SIG-M5 treated with dmso at 0.1 percent for 504 hours (cell line): ENCODE measurements around the gene DEAF1.
A peak's percentile ranks its signal among the peaks of the same experiment; 100 is the strongest.

Source experiments
- DNase-seq: peaks from one replicate; lab custom pipeline; 2025; ENCODE audit not compliant: unreplicated experiment; lab: John Stamatoyannopoulos, UW

Gene DEAF1

GRCh38 chr11:721741-722345, 26.8 kb upstream of the DEAF1 start:
- peak; percentile 62 for DNase-seq

DNA sequence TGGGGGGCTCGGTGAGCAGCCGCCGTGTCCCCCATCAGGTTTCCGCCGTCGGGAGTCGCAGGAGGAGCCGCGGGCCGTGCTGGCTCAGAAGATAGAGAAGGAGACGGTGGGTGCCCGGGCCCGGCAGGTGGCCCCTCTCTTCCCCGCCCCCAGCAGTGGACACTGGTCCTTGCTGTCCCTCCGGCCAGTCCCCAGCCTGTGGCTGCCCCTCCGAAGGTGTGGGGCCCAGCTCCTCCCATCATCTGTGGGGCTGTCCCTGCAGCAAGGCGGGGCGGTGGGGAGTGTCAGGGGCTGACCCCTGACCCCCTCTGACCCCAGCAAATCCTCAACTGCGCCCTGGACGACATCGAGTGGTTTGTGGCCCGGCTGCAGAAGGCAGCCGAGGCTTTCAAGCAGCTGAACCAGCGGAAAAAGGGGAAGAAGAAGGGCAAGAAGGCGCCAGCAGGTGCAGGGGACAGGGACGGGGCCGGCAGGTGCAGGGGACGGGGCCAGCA, 26.3 kb upstream of the DEAF1 start:
- no peak for DNase-seq

DNA sequence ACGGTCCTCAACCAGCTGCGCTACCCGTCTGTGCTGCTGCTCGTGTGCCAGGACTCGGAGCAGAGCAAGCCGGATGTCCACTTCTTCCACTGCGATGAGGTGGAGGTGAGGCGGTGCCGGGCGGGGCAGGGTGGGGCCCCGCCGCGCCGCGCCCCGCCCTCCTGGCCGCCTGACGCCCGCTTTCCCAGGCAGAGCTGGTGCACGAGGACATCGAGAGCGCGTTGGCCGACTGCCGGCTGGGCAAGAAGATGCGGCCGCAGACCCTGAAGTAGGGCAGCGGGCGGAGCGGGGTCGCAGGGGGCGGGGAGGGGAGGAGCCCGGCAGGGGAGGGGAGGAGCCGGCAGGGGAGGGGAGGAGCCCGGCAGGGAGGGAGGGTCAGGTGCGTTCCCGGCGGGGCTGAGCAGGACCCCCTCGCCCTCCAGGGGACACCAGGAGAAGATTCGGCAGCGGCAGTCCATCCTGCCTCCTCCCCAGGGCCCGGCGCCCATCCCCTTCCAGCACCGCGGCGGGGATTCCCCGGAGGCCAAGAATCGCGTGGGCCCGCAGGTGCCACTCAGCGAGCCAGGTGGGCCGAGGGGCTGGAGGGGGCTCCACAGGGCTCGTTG, 25.7 kb upstream of the DEAF1 start:
- no peak for DNase-seq

- no peak for DNase-seq
Observed at GRCh38 chr11:720017-720641, 25.1 kb upstream of the DEAF1 start.

GRCh38 chr11:719214-720016, 24.4 kb upstream of the DEAF1 start:
- no peak for DNase-seq

GRCh38 chr11:714436-714835, 19.4 kb upstream of the DEAF1 start:
- no peak for DNase-seq

DNA sequence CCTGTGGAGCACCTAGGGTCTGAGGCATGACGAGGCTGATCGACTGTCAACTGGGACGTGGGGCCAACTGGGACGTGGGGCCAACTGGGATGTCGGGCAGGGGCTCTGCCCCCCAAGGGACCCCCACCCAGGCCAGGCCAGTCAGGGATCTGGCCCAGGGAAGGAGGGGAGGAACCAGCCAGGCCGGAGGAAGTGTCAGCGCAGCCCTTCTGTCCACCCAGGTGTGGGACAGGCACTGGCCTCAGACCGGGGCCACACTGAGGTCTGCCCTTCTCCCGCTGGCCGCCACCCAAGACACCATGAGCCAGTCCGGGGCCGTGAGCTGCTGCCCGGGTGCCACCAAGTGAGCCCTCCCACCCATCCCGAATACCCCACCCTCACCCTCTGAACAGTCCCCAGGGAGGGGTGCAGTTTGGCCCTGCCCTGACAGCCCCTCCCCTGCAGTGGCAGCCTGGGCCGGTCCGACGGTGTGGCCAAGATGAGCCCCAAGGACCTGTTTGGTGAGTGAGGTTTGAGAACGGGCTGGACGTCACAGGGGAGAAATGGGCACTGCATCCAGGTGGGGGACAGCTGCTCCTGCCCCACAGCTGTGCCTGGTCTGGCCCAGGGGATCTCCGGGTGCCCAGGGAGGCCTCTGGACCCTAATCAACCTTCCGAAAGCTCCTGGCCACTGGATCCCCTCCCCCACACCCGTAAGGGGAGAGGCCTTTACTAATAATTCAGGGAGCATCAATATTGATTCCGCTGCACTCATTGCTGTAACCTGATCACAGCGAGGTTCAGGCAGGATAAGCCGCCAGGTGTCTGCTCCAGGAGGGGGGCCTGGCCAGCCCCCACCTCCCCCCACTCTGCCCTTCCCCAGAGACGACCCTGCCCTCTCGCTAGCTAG, 14.3 kb upstream of the DEAF1 start:
- DNase-seq, result no peak

DNA sequence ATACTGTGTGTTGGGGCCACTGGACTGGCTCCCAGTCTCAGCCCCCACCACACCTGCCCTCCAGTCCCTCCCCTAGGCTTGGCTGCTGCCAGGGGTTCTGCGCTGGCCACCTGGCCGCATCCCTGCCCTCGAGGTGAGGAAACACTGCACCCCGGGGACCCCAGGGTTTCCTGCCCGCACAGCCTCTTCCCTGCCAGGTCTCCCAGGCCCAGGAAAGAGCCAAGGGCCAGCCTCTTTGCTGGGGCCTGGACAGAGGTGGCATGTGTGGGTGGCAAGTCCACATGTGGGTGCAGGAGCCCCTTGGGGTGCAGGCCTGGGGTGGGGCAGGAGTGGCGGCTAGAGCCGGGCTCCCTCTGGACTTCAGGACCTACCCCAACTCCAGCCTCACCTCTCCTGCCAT, 13.5 kb upstream of the DEAF1 start:
- DNase-seq, result no peak

DNA sequence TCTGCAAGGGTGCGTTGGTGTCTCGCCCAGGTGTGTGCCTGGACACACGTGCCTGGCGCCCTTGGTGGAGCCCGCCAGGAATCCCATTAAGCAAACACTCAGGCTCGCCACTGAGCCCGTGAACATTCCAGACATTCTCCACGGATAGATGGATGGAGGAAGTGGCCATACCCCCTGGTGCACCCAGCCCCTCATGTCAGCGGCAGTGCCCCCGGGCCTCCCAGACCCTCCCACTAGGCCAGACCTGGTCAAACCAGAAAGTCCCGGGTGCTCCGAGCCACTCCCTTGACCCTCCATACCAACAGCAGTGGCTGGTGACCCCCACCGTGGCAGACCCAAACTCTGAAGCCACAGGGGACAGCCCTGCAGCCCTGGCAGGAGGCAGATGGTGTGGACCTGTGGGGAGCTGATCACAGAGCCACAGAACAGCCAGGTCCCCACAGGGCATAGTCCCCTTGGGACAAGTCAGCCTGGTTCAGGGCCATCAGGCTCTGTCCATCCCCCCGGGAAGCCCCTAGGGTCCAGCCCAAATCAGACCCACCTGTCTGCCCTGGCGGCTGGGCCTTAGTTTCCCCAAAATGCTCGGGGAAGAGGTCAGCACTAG, 12.9 kb upstream of the DEAF1 start:
- no peak for DNase-seq

- no peak for DNase-seq
Observed at GRCh38 chr11:706957-707816, 12.2 kb upstream of the DEAF1 start.

DNA sequence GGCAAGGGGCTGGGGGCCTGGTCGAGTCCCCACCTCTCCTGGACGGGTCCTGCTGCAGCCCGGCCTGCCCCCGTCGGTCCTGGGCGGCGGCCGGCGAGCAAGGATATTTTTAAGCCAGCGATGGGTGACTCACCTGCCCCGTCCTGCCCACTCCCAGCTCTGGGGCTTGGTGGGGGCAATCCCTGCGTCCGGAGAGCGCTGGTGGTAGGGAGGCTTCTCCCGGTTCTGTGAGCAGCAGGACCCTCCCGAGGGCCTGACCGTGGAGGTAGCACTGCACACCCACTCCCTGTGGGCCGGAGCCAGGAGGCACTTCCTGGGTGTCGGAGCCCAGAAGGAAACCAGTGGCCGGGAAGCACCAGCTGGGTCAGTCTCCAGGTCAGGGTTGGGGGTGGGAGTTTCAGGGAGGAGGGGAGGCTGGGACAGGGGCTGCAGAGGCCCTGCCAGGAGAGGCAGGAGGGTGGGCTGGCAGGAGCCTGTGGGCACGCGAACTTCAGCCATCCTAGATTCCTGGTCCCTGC, 11.5 kb upstream of the DEAF1 start:
- no peak for DNase-seq

- DNase-seq, result no peak
Observed at GRCh38 chr11:705646-706438, 10.8 kb upstream of the DEAF1 start, which contains the start of gene EPS8L2. Gene EPS8L2 (plus strand): TSS chr11:706231. CDS start chr11:709408, 3,177 bp downstream.

DNA sequence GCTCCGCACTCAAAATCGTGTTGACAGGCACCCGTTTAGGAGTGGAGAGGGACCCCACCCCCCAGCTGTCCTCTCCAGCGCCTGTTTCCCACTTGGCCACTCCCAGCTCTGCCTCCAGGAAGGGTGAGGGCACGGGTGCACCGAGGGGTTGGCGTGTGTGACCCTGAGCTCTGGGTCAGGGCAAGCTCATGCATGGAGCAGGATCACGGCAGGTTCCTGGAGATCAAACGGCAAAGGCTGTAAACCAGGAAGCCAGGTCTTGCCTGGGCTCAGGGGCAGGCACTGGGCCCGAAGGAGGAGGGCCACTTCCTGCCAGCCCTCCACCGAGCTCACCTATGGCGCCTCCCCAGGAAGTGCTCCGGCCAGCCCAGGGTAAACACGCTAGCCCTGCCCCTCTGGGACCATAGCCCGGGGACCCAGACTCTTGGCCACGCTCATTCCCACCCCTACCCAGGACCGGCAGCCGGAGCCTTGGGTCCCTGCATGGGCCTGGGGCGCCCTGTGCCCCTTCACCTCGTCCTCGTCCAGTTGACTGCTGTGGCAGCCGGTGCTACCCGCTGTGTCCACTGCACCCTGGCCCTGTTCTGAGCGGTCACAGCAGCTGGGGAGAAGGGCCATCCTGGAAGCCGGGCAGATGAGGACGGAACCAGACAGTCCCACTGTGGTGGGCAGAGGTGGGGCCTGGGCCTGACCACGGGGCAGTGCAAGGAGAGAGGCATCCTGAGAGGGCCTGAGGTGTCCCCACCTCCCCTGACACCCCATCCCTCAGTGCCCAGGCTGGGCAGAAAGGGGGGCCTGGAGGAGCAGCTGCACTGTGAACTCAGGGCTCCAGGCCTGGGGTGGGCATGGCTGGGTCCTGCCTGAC, 10.0 kb upstream of the DEAF1 start:
- no peak for DNase-seq

GRCh38 chr11:704228-704674, 9.2 kb upstream of the DEAF1 start:
- DNase-seq, result no peak

GRCh38 chr11:703506-703905, 8.5 kb upstream of the DEAF1 start:
- DNase-seq, result no peak

DNA sequence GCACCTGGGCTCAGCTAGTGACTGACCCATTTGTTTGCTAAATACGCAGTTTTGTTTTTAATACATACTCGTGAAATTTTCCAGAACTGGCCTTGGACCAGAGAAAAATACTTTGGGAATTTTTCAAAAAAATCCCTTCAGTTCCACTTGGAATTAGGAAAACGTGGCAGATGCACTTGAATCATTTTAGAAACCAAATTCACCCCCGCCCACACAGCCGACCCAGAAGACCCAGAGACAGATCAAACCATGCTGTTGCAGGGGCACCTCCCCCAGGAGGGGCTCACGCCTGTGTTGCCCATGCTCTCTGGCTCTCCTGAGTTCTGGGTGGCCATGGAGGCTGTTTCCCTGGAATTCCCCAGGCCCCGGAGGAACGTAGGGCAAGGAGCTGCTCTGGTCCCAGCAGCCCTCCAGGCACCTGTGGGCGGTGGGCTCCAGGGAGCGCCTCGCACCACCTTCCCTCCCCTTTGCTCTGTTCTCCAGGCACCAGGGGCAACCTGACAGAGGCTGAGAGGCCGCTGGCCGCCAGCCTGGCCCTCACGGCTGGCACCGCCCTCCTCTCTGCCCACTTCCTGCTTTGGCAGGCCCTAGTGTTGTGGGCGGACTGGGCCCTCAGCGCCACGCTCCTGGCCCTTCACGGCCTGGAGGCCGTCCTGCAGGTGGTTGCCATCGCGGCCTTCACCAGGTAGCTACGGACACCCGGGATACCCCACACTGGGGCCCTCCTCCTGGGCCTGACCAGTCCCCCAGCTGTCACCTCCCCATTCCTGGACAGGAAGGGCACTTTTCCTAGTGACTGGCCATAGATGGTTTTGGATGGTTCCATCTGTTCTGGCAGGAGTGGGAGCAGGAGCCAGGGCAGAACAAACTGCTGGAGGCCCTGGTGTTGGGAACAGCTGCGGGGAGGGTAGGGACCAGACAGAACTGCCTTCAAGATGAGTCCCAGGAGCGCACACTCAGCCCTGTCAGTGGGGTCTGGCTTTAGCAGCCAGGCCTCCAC, 7.7 kb upstream of the DEAF1 start:
- no peak for DNase-seq
